ENCODE results near the gene HPS1.

The HPS1 gene

GRCh38 chr10:98485959-98486358 lies 39.2 kb upstream of the HPS1 start (continued):
- TF ChIP-seq ZBTB10 (tag by site-specific recombination; IDR thresholded peaks at IDR 0.05) (no peak), PATZ1 (tag by site-specific recombination; IDR thresholded peaks at IDR 0.05) (no peak), ZNF629 (tag by site-specific recombination; IDR thresholded peaks at IDR 0.05) (no peak), ZNF335 (tag by site-specific recombination; conservative IDR thresholded peaks at IDR 0.05) (no peak)
- TF ChIP-seq, protein P1, sequence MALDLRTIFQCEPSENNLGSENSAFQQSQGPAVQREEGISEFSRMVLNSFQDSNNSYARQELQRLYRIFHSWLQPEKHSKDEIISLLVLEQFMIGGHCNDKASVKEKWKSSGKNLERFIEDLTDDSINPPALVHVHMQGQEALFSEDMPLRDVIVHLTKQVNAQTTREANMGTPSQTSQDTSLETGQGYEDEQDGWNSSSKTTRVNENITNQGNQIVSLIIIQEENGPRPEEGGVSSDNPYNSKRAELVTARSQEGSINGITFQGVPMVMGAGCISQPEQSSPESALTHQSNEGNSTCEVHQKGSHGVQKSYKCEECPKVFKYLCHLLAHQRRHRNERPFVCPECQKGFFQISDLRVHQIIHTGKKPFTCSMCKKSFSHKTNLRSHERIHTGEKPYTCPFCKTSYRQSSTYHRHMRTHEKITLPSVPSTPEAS (tag by site-specific recombination; IDR thresholded peaks at IDR 0.05), result no peak

- H3K4me3 ChIP-seq (ENCODE audit: low read depth, low read length), result no peak overlapping the region
- H3K36me3 ChIP-seq (ENCODE audit: control insufficient read depth in 2 of 2, insufficient read depth in 1 of 2, low read length in 2 of 2), result no peaks in the 10 kb centered on the region
- TF ChIP-seq ZNF791 (tag by site-specific recombination; IDR thresholded peaks at IDR 0.05), result no peak
- no peak for TF ChIP-seq ZNF223 (tag by site-specific recombination; IDR thresholded peaks at IDR 0.05)
- no peak for TF ChIP-seq HOXD13 (CRISPR knock-in tag; IDR thresholded peaks at IDR 0.05; ENCODE audit: borderline replicate concordance)
- TF ChIP-seq ZBTB17 (tag by site-specific recombination; IDR thresholded peaks at IDR 0.05), result no peak
- TF ChIP-seq EGR2 (tag by site-specific recombination; IDR thresholded peaks at IDR 0.05; ENCODE audit: low read depth), result no peak
- TF ChIP-seq, protein P2, sequence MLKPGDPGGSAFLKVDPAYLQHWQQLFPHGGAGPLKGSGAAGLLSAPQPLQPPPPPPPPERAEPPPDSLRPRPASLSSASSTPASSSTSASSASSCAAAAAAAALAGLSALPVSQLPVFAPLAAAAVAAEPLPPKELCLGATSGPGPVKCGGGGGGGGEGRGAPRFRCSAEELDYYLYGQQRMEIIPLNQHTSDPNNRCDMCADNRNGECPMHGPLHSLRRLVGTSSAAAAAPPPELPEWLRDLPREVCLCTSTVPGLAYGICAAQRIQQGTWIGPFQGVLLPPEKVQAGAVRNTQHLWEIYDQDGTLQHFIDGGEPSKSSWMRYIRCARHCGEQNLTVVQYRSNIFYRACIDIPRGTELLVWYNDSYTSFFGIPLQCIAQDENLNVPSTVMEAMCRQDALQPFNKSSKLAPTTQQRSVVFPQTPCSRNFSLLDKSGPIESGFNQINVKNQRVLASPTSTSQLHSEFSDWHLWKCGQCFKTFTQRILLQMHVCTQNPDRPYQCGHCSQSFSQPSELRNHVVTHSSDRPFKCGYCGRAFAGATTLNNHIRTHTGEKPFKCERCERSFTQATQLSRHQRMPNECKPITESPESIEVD (tag by site-specific recombination; IDR thresholded peaks at IDR 0.05), result no peak
- no peak for TF ChIP-seq GLIS2 (tag by site-specific recombination; IDR thresholded peaks at IDR 0.05)
- TF ChIP-seq ZNF549 (tag by site-specific recombination; IDR thresholded peaks at IDR 0.05), result no peak
- no peak for TF ChIP-seq KLF1 (tag by site-specific recombination; IDR thresholded peaks at IDR 0.05)
- no peak for TF ChIP-seq ZNF660 (tag by site-specific recombination; IDR thresholded peaks at IDR 0.05)
- TF ChIP-seq ZNF16 (tag by site-specific recombination; IDR thresholded peaks at IDR 0.05; ENCODE audit: low read depth), result no peak
- no peak for TF ChIP-seq AEBP2 (tag by site-specific recombination; IDR thresholded peaks at IDR 0.05; ENCODE audit: borderline replicate concordance)
- TF ChIP-seq ZNF19 (tag by site-specific recombination; IDR thresholded peaks at IDR 0.05; ENCODE audit: low read depth), result no peak
- TF ChIP-seq TCF7L2 (IDR thresholded peaks at IDR 0.05; ENCODE audit: borderline replicate concordance, low read depth, low read length), result no peak
- no peak for TF ChIP-seq ZNF2 (tag by site-specific recombination; IDR thresholded peaks at IDR 0.05)
- TF ChIP-seq ZNF146 (tag by site-specific recombination; IDR thresholded peaks at IDR 0.05), result no peak
- ChIA-PET CTCF (interaction anchor here (1.0 kb wide), 1 partner anchor 17 kb away, joined by 3 read pairs; no protein-coding TSS in a partner anchor), POLR2A (no interaction called here)
- no peaks in the 10 kb centered on the region for H3K4me1 ChIP-seq (ENCODE audit: control insufficient read depth, insufficient read depth, low read length)
- H3K9me3 ChIP-seq (ENCODE audit: control insufficient read depth, insufficient read depth, low read depth, low read length), result no peaks in the 10 kb centered on the region
- no peak overlapping the region for H3K27ac ChIP-seq (ENCODE audit: extremely low read depth, low read depth, low read length)
Measured at GRCh38 chr10:98483658-98484057, 36.9 kb upstream of the HPS1 start.

All from HEK293 (cell line).